GM06990 (cell line): Measurements from ENCODE around the gene ARHGAP32.

Source experiments
- DNase-seq: peaks from one replicate; pipeline ENCODE4 v3.0.0-alpha.2; 2011; ENCODE audit not compliant: insufficient read length; ENCODE audit errors: extremely low read depth
- H3K27me3 ChIP-seq: replicated peaks from 2 replicates; pipeline ENCODE4 v1.6.0; 2011; ENCODE audit warnings: low read length; ENCODE audit not compliant: control insufficient read depth, insufficient read depth
- H3K36me3 ChIP-seq: 2 replicates; pipeline ENCODE4 v1.5.1; 2011; ENCODE audit warnings: low read length; ENCODE audit not compliant: control insufficient read depth, insufficient read depth
- H3K4me3 ChIP-seq: replicated peaks from 2 replicates; pipeline ENCODE4 v1.5.1; 2011; ENCODE audit warnings: low read depth, mild to moderate bottlenecking, control low read depth, low read length
- CTCF ChIP-seq: IDR thresholded peaks from 2 replicates; pipeline ENCODE4 v1.5.1; 2011; ENCODE audit warnings: low read length, control low read depth, mild to moderate bottlenecking, inconsistent platforms; ENCODE audit not compliant: insufficient read depth, poor library complexity, severe bottlenecking

Gene ARHGAP32

GRCh38 chr11:128934926-128935325, 257.2 kb downstream of the ARHGAP32 start:
- TF ChIP-seq CTCF = no peak
- no peaks in the 10 kb centered on the region for H3K36me3 ChIP-seq
- no peak for DNase-seq
- peaks cover 2% of the 10 kb centered on the region for H3K27me3 ChIP-seq
- no peak overlapping the region for H3K4me3 ChIP-seq

- TF ChIP-seq CTCF = no peak
Observed at GRCh38 chr11:128934351-128934750, 257.8 kb downstream of the ARHGAP32 start.

GRCh38 chr11:128933481-128934178, 258.5 kb downstream of the ARHGAP32 start:
- TF ChIP-seq CTCF = no peak
- H3K27me3 ChIP-seq = peaks cover 2% of the 10 kb centered on the region
- no peak for DNase-seq
- no peak overlapping the region for H3K4me3 ChIP-seq
- H3K36me3 ChIP-seq = no peaks in the 10 kb centered on the region

More at GRCh38 chr11:128934351-128934750, 257.8 kb downstream of the ARHGAP32 start:
- Histone ChIP-seq H3K27me3 (peaks cover 2% of the 10 kb centered on the region), H3K36me3 (no peaks in the 10 kb centered on the region), H3K4me3 (no peak overlapping the region)
- no peak for DNase-seq

- no peak for DNase-seq
Observed at GRCh38 chr11:128931668-128932067, 260.5 kb downstream of the ARHGAP32 start.

GRCh38 chr11:128931066-128931465, 261.1 kb downstream of the ARHGAP32 start:
- no peak overlapping the region for H3K4me3 ChIP-seq
- no peaks in the 10 kb centered on the region for H3K36me3 ChIP-seq
- peaks cover 2% of the 10 kb centered on the region for H3K27me3 ChIP-seq
- no peak for TF ChIP-seq CTCF
- DNase-seq = no peak

More at GRCh38 chr11:128931668-128932067, 260.5 kb downstream of the ARHGAP32 start:
- no peak for TF ChIP-seq CTCF
- Histone ChIP-seq H3K4me3 (no peak overlapping the region), H3K27me3 (peaks cover 2% of the 10 kb centered on the region), H3K36me3 (no peaks in the 10 kb centered on the region)
